ENCODE data around the gene MKS1.

The MKS1 gene

DNA sequence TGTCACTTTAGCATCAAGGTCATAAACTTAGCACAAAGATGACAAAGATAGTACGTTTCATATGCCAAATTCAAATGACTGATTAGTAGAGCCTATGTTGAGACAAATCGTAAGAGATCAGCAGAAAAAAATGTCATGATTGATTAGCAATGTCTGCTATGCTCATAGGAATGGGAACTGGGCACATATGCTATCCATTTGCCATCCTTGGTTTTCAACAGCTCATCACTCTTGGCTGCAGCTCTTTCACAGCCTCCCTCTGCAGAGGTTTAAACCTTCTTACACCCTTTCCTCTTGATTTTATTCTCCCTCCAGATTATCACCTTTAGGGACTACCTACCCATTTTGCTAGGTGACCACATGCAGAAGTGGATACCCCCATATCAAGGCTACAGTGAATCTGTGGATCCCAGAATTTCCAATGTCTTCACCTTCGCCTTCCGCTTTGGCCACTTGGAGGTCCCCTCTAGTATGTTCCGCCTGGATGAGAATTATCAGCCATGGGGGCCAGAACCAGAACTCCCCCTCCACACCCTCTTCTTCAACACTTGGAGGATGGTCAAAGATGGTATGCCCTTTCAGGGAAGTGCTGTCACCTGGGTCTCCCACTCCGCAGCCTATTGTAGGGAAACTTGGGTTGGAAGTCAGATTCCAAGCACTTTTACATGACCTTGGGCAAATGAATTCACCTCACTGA is 45.5 kb upstream of the MKS1 start:
- H3K9me3 ChIP-seq (ENCODE audit: control insufficient read depth, insufficient read depth, low read depth, low read length), result peaks cover 3% of the 10 kb centered on the region; the same call in 1 of the 2 replicates
- POLR2A ChIA-PET, result interaction anchor here (0.9 kb wide), 1 partner anchor 53 kb away, joined by 6 read pairs; no protein-coding TSS in a partner anchor
- H3K4me3 ChIP-seq (ENCODE audit: low read depth, low read length), result no peak overlapping the region

DNA sequence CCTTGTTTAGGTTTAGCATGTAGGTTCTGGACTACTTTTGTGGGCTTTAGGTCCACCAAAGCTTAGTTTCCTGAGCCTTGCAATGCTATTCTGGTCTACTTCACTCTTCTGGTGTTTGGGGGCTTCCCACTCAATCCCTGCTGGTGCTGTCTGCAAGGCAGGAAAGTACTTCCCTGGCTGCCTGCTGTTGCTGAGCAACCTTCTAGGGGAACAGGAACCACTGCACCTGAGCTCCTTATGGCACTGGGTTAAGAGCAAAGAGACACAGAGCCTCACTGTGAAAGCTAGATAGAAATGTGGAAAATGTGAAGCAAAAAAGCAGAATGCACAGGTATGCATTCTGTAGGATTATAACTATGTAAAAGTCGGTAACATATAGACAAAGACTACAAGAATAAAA is 44.7 kb upstream of the MKS1 start:
- TF ChIP-seq ZNF654 (tag by site-specific recombination; IDR thresholded peaks at IDR 0.05; ENCODE audit: low read depth) (no peak), ZNF777 (tag by site-specific recombination; IDR thresholded peaks at IDR 0.05; ENCODE audit: borderline replicate concordance) (no peak), ZNF629 (tag by site-specific recombination; IDR thresholded peaks at IDR 0.05) (no peak), ZNF223 (tag by site-specific recombination; IDR thresholded peaks at IDR 0.05) (no peak), ZNF747 (tag by site-specific recombination; IDR thresholded peaks at IDR 0.05) (no peak), KLF9 (tag by site-specific recombination; IDR thresholded peaks at IDR 0.05; ENCODE audit: low read depth) (no peak), ZNF174 (tag by site-specific recombination; IDR thresholded peaks at IDR 0.05) (no peak), ZNF792 (tag by site-specific recombination; IDR thresholded peaks at IDR 0.05) (no peak)
- TF ChIP-seq, protein P1, sequence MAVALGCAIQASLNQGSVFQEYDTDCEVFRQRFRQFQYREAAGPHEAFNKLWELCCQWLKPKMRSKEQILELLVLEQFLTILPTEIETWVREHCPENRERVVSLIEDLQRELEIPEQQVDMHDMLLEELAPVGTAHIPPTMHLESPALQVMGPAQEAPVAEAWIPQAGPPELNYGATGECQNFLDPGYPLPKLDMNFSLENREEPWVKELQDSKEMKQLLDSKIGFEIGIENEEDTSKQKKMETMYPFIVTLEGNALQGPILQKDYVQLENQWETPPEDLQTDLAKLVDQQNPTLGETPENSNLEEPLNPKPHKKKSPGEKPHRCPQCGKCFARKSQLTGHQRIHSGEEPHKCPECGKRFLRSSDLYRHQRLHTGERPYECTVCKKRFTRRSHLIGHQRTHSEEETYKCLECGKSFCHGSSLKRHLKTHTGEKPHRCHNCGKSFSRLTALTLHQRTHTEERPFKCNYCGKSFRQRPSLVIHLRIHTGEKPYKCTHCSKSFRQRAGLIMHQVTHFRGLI (tag by site-specific recombination; IDR thresholded peaks at IDR 0.05), result no peak
- TF ChIP-seq, protein P2, sequence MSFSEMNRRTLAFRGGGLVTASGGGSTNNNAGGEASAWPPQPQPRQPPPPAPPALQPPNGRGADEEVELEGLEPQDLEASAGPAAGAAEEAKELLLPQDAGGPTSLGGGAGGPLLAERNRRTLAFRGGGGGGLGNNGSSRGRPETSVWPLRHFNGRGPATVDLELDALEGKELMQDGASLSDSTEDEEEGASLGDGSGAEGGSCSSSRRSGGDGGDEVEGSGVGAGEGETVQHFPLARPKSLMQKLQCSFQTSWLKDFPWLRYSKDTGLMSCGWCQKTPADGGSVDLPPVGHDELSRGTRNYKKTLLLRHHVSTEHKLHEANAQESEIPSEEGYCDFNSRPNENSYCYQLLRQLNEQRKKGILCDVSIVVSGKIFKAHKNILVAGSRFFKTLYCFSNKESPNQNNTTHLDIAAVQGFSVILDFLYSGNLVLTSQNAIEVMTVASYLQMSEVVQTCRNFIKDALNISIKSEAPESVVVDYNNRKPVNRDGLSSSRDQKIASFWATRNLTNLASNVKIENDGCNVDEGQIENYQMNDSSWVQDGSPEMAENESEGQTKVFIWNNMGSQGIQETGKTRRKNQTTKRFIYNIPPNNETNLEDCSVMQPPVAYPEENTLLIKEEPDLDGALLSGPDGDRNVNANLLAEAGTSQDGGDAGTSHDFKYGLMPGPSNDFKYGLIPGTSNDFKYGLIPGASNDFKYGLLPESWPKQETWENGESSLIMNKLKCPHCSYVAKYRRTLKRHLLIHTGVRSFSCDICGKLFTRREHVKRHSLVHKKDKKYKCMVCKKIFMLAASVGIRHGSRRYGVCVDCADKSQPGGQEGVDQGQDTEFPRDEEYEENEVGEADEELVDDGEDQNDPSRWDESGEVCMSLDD (tag by site-specific recombination; IDR thresholded peaks at IDR 0.05), result no peak
- POLR2A ChIA-PET, result no interaction called here
- CTCF ChIA-PET, result interaction anchor here (0.7 to 1.1 kb wide), 3 partner anchors 14 to 200 kb away, joined by 3 to 5 read pairs (median 3); no protein-coding TSS in a partner anchor

More for the DNA sequence above, 45.5 kb upstream of the MKS1 start:
- Histone ChIP-seq H3K4me1 (ENCODE audit: control insufficient read depth, insufficient read depth, low read length) (no peaks in the 10 kb centered on the region), H3K27ac (ENCODE audit: extremely low read depth, low read depth, low read length) (no peak overlapping the region), H3K36me3 (ENCODE audit: control insufficient read depth in 2 of 2, insufficient read depth in 1 of 2, low read length in 2 of 2) (no peaks in the 10 kb centered on the region)
- CTCF ChIA-PET, result interaction anchor here (0.7 to 1.1 kb wide), 2 partner anchors 9 to 12 kb away, joined by 3 read pairs; no protein-coding TSS in a partner anchor
- TF ChIP-seq, protein P3, sequence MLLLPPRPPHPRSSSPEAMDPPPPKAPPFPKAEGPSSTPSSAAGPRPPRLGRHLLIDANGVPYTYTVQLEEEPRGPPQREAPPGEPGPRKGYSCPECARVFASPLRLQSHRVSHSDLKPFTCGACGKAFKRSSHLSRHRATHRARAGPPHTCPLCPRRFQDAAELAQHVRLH (tag by site-specific recombination; IDR thresholded peaks at IDR 0.05), result no peak
- TF ChIP-seq ZBTB17 (tag by site-specific recombination; IDR thresholded peaks at IDR 0.05) (peak; percentile 79), GFI1B (tag by site-specific recombination; IDR thresholded peaks at IDR 0.05) (no peak), KLF10 (tag by site-specific recombination; IDR thresholded peaks at IDR 0.05) (no peak), ZNF791 (tag by site-specific recombination; IDR thresholded peaks at IDR 0.05) (no peak)

DNA sequence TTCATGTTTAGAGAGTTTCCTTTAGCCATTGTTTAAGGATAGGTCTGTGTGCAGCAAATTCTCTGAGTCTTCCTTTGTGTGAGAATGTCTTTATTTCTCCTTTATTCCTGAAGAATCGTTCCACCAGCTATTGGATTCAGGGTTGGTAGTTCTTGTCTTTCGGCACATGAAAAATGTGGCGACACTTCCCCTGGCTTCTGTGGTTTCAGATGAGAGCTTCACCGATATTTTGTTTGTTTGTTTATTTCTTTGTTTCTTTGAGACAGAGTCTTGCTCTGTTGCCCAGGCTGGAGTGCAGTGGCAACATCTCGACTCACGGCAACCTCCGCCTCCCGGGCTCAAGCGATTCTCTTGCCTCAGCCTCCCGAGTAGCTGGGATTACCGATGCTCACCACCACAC is 43.1 kb upstream of the MKS1 start:
- POLR2A ChIA-PET, result no interaction called here
- no peak overlapping the region for H3K27ac ChIP-seq (ENCODE audit: extremely low read depth, low read depth, low read length)
- H3K4me3 ChIP-seq (ENCODE audit: low read depth, low read length), result no peak overlapping the region
- peaks cover 3% of the 10 kb centered on the region; the same call in 1 of the 2 replicates for H3K9me3 ChIP-seq (ENCODE audit: control insufficient read depth, insufficient read depth, low read depth, low read length)
- H3K36me3 ChIP-seq (ENCODE audit: control insufficient read depth in 2 of 2, insufficient read depth in 1 of 2, low read length in 2 of 2), result no peaks in the 10 kb centered on the region
- no peaks in the 10 kb centered on the region for H3K4me1 ChIP-seq (ENCODE audit: control insufficient read depth, insufficient read depth, low read length)
- CTCF ChIA-PET, result no interaction called here
- TF ChIP-seq, protein P4, sequence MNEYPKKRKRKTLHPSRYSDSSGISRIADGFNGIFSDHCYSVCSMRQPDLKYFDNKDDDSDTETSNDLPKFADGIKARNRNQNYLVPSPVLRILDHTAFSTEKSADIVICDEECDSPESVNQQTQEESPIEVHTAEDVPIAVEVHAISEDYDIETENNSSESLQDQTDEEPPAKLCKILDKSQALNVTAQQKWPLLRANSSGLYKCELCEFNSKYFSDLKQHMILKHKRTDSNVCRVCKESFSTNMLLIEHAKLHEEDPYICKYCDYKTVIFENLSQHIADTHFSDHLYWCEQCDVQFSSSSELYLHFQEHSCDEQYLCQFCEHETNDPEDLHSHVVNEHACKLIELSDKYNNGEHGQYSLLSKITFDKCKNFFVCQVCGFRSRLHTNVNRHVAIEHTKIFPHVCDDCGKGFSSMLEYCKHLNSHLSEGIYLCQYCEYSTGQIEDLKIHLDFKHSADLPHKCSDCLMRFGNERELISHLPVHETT (tag by site-specific recombination; IDR thresholded peaks at IDR 0.05), result no peak
- TF ChIP-seq KLF1 (tag by site-specific recombination; IDR thresholded peaks at IDR 0.05) (no peak), KLF7 (tag by site-specific recombination; IDR thresholded peaks at IDR 0.05; ENCODE audit: borderline replicate concordance) (no peak), ZNF335 (tag by site-specific recombination; conservative IDR thresholded peaks at IDR 0.05) (no peak), KLF9 (tag by site-specific recombination; IDR thresholded peaks at IDR 0.05; ENCODE audit: low read depth) (no peak)
- TF ChIP-seq, protein P5, sequence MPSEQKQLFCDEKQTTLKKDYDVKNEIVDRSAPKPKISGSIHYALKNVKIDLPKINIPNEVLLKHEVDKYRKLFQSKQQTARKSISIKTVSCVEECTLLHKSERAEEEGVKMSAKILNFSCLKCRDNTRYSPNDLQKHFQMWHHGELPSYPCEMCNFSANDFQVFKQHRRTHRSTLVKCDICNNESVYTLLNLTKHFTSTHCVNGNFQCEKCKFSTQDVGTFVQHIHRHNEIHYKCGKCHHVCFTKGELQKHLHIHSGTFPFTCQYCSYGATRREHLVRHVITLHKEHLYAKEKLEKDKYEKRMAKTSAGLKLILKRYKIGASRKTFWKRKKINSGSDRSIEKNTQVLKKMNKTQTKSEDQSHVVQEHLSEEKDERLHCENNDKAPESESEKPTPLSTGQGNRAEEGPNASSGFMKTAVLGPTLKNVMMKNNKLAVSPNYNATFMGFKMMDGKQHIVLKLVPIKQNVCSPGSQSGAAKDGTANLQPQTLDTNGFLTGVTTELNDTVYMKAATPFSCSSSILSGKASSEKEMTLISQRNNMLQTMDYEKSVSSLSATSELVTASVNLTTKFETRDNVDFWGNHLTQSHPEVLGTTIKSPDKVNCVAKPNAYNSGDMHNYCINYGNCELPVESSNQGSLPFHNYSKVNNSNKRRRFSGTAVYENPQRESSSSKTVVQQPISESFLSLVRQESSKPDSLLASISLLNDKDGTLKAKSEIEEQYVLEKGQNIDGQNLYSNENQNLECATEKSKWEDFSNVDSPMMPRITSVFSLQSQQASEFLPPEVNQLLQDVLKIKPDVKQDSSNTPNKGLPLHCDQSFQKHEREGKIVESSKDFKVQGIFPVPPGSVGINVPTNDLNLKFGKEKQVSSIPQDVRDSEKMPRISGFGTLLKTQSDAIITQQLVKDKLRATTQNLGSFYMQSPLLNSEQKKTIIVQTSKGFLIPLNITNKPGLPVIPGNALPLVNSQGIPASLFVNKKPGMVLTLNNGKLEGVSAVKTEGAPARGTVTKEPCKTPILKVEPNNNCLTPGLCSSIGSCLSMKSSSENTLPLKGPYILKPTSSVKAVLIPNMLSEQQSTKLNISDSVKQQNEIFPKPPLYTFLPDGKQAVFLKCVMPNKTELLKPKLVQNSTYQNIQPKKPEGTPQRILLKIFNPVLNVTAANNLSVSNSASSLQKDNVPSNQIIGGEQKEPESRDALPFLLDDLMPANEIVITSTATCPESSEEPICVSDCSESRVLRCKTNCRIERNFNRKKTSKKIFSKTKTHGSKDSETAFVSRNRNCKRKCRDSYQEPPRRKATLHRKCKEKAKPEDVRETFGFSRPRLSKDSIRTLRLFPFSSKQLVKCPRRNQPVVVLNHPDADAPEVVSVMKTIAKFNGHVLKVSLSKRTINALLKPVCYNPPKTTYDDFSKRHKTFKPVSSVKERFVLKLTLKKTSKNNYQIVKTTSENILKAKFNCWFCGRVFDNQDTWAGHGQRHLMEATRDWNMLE (tag by site-specific recombination; conservative IDR thresholded peaks at IDR 0.05; ENCODE audit: low read depth), result no peak

More for the DNA sequence above, 44.7 kb upstream of the MKS1 start:
- Histone ChIP-seq H3K4me3 (ENCODE audit: low read depth, low read length) (no peak overlapping the region), H3K4me1 (ENCODE audit: control insufficient read depth, insufficient read depth, low read length) (no peaks in the 10 kb centered on the region), H3K9me3 (ENCODE audit: control insufficient read depth, insufficient read depth, low read depth, low read length) (peaks cover 3% of the 10 kb centered on the region; the same call in 1 of the 2 replicates), H3K27ac (ENCODE audit: extremely low read depth, low read depth, low read length) (no peak overlapping the region), H3K36me3 (ENCODE audit: control insufficient read depth in 2 of 2, insufficient read depth in 1 of 2, low read length in 2 of 2) (no peaks in the 10 kb centered on the region)

Measured in HEK293 (cell line).